ENCODE data around the gene CES5A.
"Not testable (repeated sequence)": the region's sequence is repeated elsewhere in the genome, so short reads cannot be mapped to it uniquely, and the experiment has no call there.

CES5A gene

DNA sequence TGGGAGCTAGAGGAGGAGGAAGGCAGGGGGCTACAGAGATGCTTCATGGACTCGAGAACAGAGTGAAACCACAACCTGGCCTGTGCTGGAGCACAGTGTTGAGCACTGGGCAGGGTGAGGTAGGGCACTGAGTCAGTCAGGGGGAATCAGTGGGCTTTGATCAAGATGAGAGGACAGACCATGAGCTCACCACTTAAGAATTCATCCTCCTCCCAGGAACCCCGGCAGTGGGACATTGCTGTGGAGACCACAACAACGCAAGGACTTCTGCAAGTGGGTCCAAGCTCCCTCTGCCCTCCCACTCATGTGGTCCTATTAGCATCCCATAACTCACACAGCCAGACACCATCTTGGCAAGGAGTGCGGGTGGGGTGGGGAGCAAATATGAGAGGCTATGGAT lies 1.7 kb upstream of the CES5A start:
- no peak for DNase-seq (ENCODE audit: low read depth in 4 of 4, low spot score in 1 of 4)

DNA sequence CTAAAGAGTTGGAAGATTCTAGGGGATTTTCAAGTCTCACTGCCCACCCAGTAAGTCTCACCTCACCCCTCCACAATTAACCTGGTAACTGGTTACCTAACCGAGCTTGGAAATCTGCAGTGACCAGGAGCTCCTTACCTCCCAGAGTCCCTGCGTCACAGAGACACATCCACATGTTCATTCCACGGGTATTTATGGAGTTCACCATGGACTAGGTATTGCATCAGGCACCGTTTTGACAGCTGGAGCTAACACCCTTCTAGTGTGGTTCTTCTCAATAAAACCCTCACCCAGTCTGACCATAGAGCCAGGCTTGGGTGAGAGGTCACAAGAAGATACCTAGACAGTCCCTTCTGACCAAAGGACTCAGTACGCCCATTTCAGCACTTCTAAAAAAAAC lies 2.1 kb downstream of the CES5A start:
- DNase-seq (ENCODE audit: low read depth in 4 of 4, low spot score in 1 of 4), result no peak

DNA sequence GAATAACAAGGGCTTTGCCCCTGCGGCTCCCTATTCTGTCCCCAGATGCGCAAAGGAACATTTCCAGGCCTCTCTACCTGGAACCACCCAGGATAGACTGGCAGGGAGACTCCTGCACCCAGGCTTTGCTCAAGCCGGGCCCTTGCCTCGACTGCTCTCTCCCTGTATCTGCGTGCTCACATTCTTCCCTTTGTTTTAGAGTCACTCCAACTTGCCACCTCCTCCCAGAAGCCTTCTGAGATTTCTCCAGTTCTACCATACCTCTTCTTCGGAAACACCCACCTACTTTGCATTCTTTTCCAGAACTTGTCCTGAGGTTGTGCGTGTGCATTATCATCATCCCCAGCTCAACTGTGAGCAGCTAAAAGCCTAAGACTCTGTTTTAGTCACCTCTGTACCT lies 3.0 kb downstream of the CES5A start:
- DNase-seq (ENCODE audit: low read depth in 4 of 4, low spot score in 1 of 4), result no peak

DNA sequence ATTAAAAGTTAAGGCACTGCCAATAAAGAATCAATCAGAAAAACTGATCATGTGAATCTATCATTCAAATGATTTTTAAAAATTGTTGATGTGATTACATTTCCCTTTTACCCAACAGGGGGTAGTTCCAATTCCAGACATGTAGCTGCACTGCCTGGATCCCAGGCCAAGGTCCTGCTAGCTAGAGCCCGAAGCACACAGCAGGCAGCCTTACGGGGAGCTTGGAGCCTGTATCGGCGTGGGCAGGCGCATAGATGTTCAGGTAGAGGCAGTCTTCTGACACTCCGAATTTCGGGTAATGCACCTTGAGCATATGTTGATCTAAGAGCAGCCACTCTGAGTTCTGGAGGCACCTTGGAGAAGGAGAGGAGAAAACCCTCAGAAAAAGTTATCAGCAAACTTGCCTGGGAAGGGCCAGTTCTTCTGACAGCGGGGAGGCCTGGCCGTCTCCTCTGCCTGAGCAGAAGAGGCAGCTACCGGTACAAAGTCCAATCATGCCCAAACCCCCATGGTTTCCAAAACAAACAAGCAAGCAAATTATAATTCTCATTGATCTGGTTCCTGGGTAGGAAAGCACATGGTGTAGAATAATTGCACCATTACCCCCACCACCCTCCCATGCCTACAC lies 3.6 kb downstream of the CES5A start:
- DNase-seq (ENCODE audit: low read depth in 4 of 4, low spot score in 1 of 4), result no peak

- DNase-seq (ENCODE audit: low read depth in 4 of 4, low spot score in 1 of 4), result no peak
These were observed 6.2 kb downstream of the CES5A start for GRCh38 chr16:55868980-55869379.

DNA sequence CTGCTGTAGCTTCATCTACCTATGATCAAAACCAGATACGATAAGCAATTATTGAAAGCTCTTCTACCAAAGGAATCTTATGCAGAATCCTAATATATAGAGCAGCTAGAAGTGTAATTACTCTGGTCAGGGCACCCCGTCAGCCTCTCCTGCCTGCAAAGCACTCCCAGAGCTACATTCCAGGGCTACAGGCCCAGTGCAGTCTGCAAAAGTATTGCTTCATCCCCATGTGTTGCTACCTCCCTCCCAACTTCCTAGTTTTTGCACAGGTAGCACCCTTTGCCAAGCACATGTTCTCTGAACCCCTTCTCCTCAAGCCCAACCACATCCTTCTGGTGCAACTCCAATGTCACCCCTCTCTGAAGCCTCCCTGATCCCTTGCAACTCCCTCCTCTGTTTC lies 7.0 kb downstream of the CES5A start:
- no peak for DNase-seq (ENCODE audit: low read depth in 4 of 4, low spot score in 1 of 4)

DNA sequence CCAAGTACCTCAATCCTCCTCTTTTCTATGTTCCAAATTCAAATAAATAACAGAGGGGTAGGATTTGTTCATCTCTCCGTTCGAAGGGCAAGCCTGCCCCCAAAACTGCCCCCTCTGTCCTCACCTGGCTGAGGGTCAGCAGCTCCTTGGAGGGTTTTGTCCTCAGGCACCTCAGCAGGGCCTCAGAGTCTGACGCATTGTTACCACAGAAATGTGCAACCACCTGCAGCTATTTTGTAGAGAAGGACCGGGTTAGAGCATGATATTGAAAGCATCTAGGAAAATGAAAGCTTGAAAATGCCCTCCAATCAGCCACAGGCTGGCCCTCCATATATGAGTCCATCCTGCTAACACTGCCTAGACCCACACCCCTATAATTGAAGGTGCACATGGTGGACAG lies 13.9 kb downstream of the CES5A start:
- no peak for DNase-seq (ENCODE audit: low read depth in 4 of 4, low spot score in 1 of 4)

- not testable (repeated sequence) for DNase-seq (ENCODE audit: low read depth in 4 of 4, low spot score in 1 of 4)
These were observed 17.5 kb downstream of the CES5A start for GRCh38 chr16:55857650-55858049.

- no peak for DNase-seq (ENCODE audit: low read depth in 4 of 4, low spot score in 1 of 4)
These were observed 18.2 kb downstream of the CES5A start for GRCh38 chr16:55856950-55857349.

- no peak for DNase-seq (ENCODE audit: low read depth in 4 of 4, low spot score in 1 of 4)
These were observed 22.1 kb downstream of the CES5A start for GRCh38 chr16:55853114-55853513.

DNA sequence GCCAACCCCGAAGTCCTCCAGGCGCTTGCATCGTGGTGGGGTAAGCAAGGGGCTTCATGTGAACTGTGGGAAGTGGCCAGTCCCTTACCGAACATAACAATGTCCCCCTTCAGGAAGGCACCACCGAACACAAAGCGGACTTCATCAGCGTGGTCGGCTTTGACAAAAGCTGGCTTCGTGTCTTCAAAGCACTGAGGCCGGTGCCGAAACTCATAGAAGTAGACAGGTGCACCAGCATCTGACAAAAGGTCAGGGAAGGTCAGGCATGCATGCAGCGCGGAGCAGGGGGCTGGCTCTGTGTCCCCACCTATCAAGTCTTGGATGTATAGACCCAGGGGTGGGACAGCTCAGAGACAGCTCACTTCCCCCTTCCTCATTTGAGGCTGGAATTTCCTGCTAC lies 25.6 kb downstream of the CES5A start:
- no peak for DNase-seq (ENCODE audit: low read depth in 4 of 4, low spot score in 1 of 4)

- DNase-seq (ENCODE audit: low read depth in 4 of 4, low spot score in 1 of 4), result no peak
These were observed 28.4 kb downstream of the CES5A start for GRCh38 chr16:55846598-55847346.

- no peak for DNase-seq (ENCODE audit: low read depth in 4 of 4, low spot score in 1 of 4)
These were observed 32.1 kb downstream of the CES5A start for GRCh38 chr16:55843105-55843395.

DNA sequence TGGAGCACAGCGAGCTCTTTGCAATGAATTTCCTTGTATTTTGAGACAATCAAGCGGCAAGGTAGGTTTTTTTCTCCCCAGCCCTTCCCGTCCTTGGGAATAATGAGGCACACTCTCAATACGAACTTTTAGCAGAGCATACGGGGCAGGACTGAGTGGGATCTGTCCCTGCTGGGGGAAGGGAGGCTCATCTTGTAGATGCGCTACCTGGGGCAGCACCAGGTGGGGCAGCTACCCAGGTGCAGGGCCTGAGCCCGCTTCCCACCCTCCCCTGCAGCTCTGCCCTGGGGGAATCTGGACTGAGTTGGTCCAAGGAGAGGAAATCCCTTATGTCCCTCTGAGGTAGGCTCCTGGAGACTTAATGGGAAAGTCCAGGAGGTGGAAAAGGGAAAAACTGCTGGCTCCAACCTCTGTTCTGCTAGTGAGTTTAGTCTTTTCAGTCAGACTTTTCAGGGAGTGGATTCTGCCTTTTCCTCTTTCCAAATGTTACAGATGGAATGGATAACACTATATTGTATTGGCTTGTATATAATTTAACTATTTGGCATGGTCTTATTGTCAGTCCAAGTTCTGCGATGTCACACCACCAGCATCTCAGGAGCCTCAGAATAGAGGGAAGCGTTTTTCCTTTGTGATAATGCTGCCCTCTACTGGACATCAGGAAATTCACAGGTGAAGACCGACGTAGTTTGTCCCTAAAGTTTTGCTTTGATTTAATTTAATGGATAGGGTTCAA lies 32.6 kb downstream of the CES5A start:
- peak in 1 of 4 experiments; percentile 2 for DNase-seq (ENCODE audit: low read depth in 4 of 4, low spot score in 1 of 4)

DNA sequence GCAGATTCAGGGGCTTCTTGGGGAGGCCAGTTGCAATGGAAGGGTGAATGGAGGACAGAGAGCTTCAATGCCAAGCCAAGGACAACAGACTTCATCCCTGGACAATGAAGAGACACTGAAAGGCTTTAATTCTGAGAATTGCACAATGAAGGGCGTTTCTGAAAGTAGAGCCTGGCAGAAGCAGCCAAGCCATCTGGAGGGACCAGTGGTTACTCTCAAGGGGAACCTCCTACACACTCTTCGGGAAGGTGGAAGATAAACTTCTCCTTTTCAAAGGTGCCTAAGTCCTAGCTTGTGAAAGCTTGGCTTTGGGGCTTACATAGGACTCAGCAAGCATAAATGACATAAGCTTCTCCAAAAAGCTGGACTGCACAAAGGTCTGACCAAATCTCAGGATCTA lies 36.1 kb downstream of the CES5A start:
- no peak for DNase-seq (ENCODE audit: low read depth in 4 of 4, low spot score in 1 of 4)

- no peak for DNase-seq (ENCODE audit: low read depth in 4 of 4, low spot score in 1 of 4)
These were observed 39.0 kb downstream of the CES5A start for GRCh38 chr16:55836158-55836611.

GRCh38 chr16:55835581-55835980 lies 39.6 kb downstream of the CES5A start:
- no peak for DNase-seq (ENCODE audit: low read depth in 4 of 4, low spot score in 1 of 4)

DNA sequence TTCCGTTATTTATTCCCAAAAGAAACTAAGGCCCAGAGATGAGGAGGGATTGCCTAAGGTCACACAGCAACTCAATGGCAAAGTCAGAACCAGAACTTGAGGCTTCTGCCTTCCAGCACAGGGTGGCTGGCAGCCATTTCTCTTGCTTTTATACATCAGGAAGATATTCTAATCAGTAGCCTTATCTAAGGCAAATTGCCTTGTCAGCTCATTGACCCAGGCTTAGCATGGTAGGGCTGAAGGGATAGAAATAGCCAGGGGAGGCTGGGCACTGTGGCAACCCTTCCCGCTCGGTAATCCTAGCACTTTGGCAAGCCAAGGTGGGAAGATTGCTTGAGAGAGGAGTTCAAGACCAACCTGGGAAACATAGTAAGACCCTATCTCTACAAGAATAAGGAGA lies 40.0 kb downstream of the CES5A start:
- DNase-seq (ENCODE audit: low read depth in 4 of 4, low spot score in 1 of 4), result not testable (repeated sequence)

DNA sequence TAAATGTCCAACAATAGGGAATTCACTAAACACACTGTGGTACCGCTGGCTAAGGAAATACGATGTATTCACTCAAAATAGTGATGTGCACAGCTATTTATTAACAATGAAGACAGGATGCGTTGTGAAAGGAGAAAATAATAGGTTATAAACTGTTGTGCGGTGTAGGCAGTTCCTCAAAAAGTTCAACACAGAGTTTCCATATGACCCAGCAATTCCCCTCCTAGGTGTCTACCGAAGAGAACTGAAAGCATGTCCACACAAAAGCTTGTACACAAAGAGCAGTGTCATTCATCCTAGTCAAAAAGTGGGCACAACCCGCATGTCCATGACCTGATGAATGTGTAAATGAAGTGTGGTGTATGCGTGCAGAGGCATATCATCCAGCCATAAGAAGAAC lies 41.1 kb downstream of the CES5A start:
- DNase-seq (ENCODE audit: low read depth in 4 of 4, low spot score in 1 of 4), result no peak

DNA sequence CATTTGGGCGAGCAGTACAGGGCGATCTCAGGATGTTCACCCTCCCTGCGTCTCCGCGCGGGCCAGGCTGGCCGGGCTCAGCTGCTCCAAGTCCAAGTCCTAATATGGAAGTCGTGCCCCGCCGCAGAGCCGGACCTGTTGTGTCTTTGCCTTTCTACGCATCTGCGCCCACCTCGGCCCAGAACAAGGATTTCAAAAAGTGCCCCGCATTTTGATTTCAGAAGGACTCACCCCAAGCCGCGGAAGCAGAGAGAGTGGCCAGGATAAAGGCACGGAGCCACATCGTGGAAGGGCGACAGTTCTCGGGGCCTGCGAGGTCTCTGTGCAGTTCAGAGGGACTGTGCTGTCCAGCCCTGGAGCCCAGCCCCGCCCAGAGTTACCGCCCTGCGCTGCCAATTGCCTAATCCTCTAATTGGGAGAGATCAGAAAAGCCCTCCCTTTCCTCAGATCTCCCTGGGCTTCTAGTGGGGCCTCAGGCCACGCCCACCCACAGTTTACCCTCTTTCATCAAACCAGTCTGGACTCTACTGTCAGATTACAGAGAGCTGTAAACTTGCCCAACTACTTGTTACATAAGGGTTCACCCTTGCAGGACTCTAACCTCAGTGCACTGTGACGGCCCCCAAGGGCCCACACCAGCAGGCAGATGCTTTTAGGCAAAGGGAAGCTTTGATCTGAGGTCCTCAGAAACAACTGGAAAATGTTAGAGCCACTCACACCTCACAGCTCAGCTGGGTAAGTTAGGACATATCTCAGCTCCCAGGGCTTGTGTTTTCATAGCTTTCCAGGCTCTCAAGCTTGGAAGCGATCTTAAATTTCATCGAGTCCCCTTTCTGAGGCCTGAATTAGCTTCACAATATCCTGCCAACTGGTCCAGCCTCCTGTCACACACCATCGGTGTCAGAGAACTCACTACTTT lies 42.1 kb downstream of the CES5A start, which contains the start of gene CES1:
Gene CES1, minus strand, starts transcription at position 324 of the 919 bp plus-strand sequence. Its CDS starts 41 bp downstream, at position 283.
- no peak for DNase-seq (ENCODE audit: low read depth in 4 of 4, low spot score in 1 of 4)

DNA sequence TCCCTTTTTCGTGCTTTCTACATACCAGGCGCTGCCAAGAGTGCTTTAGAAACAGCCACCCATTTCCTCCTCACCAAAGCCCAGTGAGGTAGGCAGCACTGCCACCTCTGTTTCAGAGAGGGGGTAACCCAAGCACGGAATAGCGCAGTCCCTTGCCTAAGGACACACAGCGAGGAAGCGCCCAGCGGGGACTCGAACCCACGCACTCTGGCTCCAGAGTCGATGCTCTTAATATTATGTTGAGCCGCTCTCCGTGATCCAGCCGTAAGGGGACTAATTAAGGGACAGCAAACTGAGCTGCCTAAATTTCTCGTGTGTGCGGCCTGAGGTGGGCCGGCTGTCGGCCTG lies 42.8 kb downstream of the CES5A start:
- DNase-seq (ENCODE audit: low read depth in 4 of 4, low spot score in 1 of 4), result no peak

All from stimulated activated CD4-positive, alpha-beta T cell treated with anti-CD3 and anti-CD28 coated beads, Interleukin-1b, Interleukin-23, amount 100 ng/mL, for 24 hours (primary cell).